B cell (primary cell): ENCODE data around the gene GPR158. TPM values are rescaled to one million over a fixed set of nuclear protein-coding genes. Genes with fewer than 3 reads are reported as not detected.

Experiments
- ATAC-seq: fragments of 200-7000 bp; cut with Tn5 transposase; one replicate; pipeline ENCODE4 v1.10.0; 2021; ENCODE audit warnings: low read depth, mild to moderate bottlenecking, moderate number of reproducible peaks, moderate library complexity
- CTCF ChIA-PET: fragments of 350-600 bp; sonication (Branson Sonifier 250); formaldehyde crosslinking; loops from one replicate; lab custom pipeline; 2021; ENCODE audit warnings: antibody characterized with exemption, inconsistent platforms; lab: Charles Lee
- POLR2A ChIA-PET: fragments of 350-600 bp; sonication (Branson Sonifier 250); formaldehyde crosslinking; loops from one replicate; lab custom pipeline; 2021; ENCODE audit warnings: antibody characterized with exemption; lab: Charles Lee
- DNase-seq: peaks from one replicate; pipeline ENCODE4 v3.0.0; 2013
- H2AFZ ChIP-seq: 2 replicates; pipeline ENCODE4 v1.6.1; 2012; ENCODE audit warnings: mild to moderate bottlenecking, low read depth, low read length; ENCODE audit not compliant: insufficient read depth, poor library complexity, severe bottlenecking
- H3K27ac ChIP-seq, 2 donors: 1 replicate in 1 of 2; 2 replicates in 1 of 2; pipeline ENCODE4 v1.5.1; 2012 to 2013; ENCODE audit warnings: low read length in 2 of 2, mild to moderate bottlenecking in 2 of 2, moderate library complexity in 1 of 2
- H3K27me3 ChIP-seq, 4 experiments: fragments of 200-600 bp in 1 of 4; sonication (generic) in 1 of 4; replicated peaks in 1 of 4; 1 replicate in 2 of 4; 2 replicates in 2 of 4; pipeline versions ENCODE4 v1.6.1 to v1.7.0; 2013 to 2016; ENCODE audit warnings: low read length in 3 of 4, mild to moderate bottlenecking in 2 of 4, mixed read lengths in 1 of 4, moderate library complexity in 1 of 4; ENCODE audit not compliant: insufficient read depth in 4 of 4, control insufficient read depth in 3 of 4; ENCODE audit errors: control extremely low read depth in 1 of 4
- H3K36me3 ChIP-seq, 2 experiments: replicated peaks in 1 of 2; 1 replicate in 1 of 2; 2 replicates in 1 of 2; pipeline versions ENCODE4 v1.6.1 to v1.7.1; 2013; ENCODE audit warnings: low read length in 1 of 2; ENCODE audit not compliant: insufficient read depth in 2 of 2, control insufficient read depth in 1 of 2; ENCODE audit errors: control extremely low read depth in 1 of 2, extremely low read depth in 1 of 2
- H3K4me1 ChIP-seq, 2 donors: fragments of 200-600 bp in 1 of 2; sonication (generic) in 1 of 2; 1 replicate in 1 of 2; 2 replicates in 1 of 2; pipeline versions ENCODE4 v1.5.1 to v1.6.1; 2013 to 2017; ENCODE audit warnings: low read length in 2 of 2; ENCODE audit not compliant: control insufficient read depth in 2 of 2, insufficient read depth in 2 of 2
- H3K4me2 ChIP-seq: replicated peaks from 2 replicates; pipeline ENCODE3; 2012; ENCODE audit warnings: mild to moderate bottlenecking, low read depth, low read length; ENCODE audit not compliant: poor library complexity, severe bottlenecking
- H3K4me3 ChIP-seq, 5 experiments: fragments of 200-600 bp in 1 of 5; sonication (generic) in 1 of 5; 1 replicate in 3 of 5; 2 replicates in 2 of 5; pipeline versions ENCODE4 v1.5.1 to v1.7.0; 2011 to 2016; ENCODE audit warnings: low read length in 4 of 5, mild to moderate bottlenecking in 4 of 5, low read depth in 2 of 5, control low read depth in 1 of 5, moderate library complexity in 1 of 5; ENCODE audit not compliant: insufficient read depth in 1 of 5; ENCODE audit errors: control extremely low read depth in 1 of 5, extremely low read depth in 1 of 5
- H3K79me2 ChIP-seq: fragments of 200-600 bp; sonication (generic); one replicate; pipeline ENCODE4 v1.6.0; 2016; ENCODE audit warnings: low read length; ENCODE audit not compliant: control insufficient read depth, insufficient read depth
- H3K9ac ChIP-seq: fragments of 200-600 bp; sonication (generic); 2 replicates; pipeline ENCODE4 v1.6.1; 2017; ENCODE audit warnings: mild to moderate bottlenecking, low read length, moderate library complexity
- H3K9me3 ChIP-seq, 3 donors: one replicate each; pipeline versions ENCODE4 v1.6.1 to v1.7.1; 2013; ENCODE audit warnings: low read length in 2 of 3; ENCODE audit not compliant: control insufficient read depth in 2 of 3, insufficient read depth in 1 of 3; ENCODE audit errors: control extremely low read depth in 1 of 3
- H4K20me1 ChIP-seq: 2 replicates; pipeline ENCODE4 v1.6.0; 2012; ENCODE audit warnings: mild to moderate bottlenecking, low read length; ENCODE audit not compliant: insufficient read depth, control insufficient read depth, poor library complexity, severe bottlenecking
- H3K27ac Mint-ChIP-seq: one replicate; pipeline ENCODE4 v1.8.0; 2021; ENCODE audit warnings: mixed read lengths
- H3K27me3 Mint-ChIP-seq: one replicate; pipeline ENCODE4 v1.8.0; 2021; ENCODE audit warnings: mixed read lengths
- H3K4me1 Mint-ChIP-seq: one replicate; pipeline ENCODE4 v1.8.0; 2021; ENCODE audit warnings: mixed read lengths
- H3K4me3 Mint-ChIP-seq: one replicate; pipeline ENCODE4 v1.8.0; 2021; ENCODE audit warnings: mixed read lengths
- H3K9me3 Mint-ChIP-seq: one replicate; pipeline ENCODE4 v1.8.0; 2022; ENCODE audit warnings: mixed read lengths; ENCODE audit not compliant: insufficient read depth
- EZH2 ChIP-seq: IDR thresholded peaks from 2 replicates; pipeline ENCODE4 v1.6.1; 2012; ENCODE audit warnings: borderline replicate concordance, low read depth, mild to moderate bottlenecking, moderate library complexity, low read length; ENCODE audit not compliant: insufficient read depth, poor library complexity, severe bottlenecking
- WGBS: methylation state at CpG from one replicate; pipeline ENCODE4 v1.1.5; 2013; ENCODE audit warnings: missing lambda C conversion rate; ENCODE audit not compliant: insufficient coverage; 5-methylcytosine and 5-hydroxymethylcytosine counted together
- intact Hi-C: fragments of 100-400 bp; cut with micrococcal nuclease; formaldehyde crosslinking; loops from one replicate; pipeline ENCODE4 v1.10.0; 2022
- polyA plus RNA-seq: library from polyadenylated mRNA; depleted of rRNA; stranded (reverse); fragments of >200 nt; gene quantifications from 2 replicates; pipeline ENCODE4 v1.2.3, GENCODE V29; 2012
- total RNA-seq, 2 donors: library from RNA; stranded (reverse); fragments of 120-200 nt in 1 of 2; gene quantifications; 1 replicate in 1 of 2; 2 replicates in 1 of 2; pipeline versions ENCODE4 v1.2.3 to v1.2.4, GENCODE V29; 2013 to 2022
- TF ChIP-seq, protein P1 (sequence below): fragments of 200-600 bp; IDR thresholded peaks from one replicate; pipeline ENCODE4 v1.8.0; 2022; ENCODE audit warnings: antibody characterized with exemption, mild to moderate bottlenecking

The GPR158 gene
- total and polyA plus RNA-seq, 2 donors (not counting 1 experiment from before 2014, with no cell fraction given): not detected

DNA sequence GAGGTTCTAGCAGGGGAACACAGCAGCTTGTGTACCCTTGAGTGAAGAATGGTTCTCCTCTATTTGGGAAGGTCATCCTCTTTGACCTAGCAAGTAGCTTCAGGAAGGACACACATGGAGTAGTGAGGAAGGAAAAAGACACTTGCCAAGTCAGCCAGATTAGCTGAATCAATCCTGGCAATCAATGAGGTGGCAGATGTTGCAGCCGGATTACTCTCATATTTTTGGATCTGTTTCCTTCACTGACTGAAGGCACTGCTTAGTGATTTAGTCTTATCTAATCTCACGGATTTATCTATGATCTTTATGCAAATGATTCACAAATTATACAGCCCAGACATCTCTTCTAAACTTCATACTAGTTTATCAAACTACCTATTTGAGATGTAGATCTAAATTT, 218.8 kb downstream of the GPR158 start:
- Histone ChIP-seq H3K4me1 (no peaks in the 10 kb centered on the region), H3K9ac (no peak overlapping the region), H3K4me3 (no peak overlapping the region), H3K79me2 (no peaks in the 10 kb centered on the region), H3K36me3 (no peaks in the 10 kb centered on the region), H3K4me2 (no peak overlapping the region), H4K20me1 (no peaks in the 10 kb centered on the region), H3K27ac (no peak overlapping the region), H2AFZ (no peak overlapping the region), H3K9me3 (peaks cover 0 to 20% (median 2%) of the 10 kb centered on the region in 3 donors), H3K27me3 (no peaks in the 10 kb centered on the region)
- ChIA-PET CTCF (no interaction called here), POLR2A (no interaction called here)
- no CpG with 5 or more reads among the region's 2 CpGs for WGBS
- DNase-seq (no peak), ATAC-seq (no peak)
- intact Hi-C loops: no loop called here
- no peak overlapping the region for H3K4me3 Mint-ChIP-seq
- H3K27ac Mint-ChIP-seq: no peak overlapping the region
- no peak for TF ChIP-seq EZH2
- TF ChIP-seq, protein P1, sequence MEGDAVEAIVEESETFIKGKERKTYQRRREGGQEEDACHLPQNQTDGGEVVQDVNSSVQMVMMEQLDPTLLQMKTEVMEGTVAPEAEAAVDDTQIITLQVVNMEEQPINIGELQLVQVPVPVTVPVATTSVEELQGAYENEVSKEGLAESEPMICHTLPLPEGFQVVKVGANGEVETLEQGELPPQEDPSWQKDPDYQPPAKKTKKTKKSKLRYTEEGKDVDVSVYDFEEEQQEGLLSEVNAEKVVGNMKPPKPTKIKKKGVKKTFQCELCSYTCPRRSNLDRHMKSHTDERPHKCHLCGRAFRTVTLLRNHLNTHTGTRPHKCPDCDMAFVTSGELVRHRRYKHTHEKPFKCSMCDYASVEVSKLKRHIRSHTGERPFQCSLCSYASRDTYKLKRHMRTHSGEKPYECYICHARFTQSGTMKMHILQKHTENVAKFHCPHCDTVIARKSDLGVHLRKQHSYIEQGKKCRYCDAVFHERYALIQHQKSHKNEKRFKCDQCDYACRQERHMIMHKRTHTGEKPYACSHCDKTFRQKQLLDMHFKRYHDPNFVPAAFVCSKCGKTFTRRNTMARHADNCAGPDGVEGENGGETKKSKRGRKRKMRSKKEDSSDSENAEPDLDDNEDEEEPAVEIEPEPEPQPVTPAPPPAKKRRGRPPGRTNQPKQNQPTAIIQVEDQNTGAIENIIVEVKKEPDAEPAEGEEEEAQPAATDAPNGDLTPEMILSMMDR: no peak
- H3K4me1 Mint-ChIP-seq: no peaks in the 10 kb centered on the region
- peaks cover 8% of the 10 kb centered on the region for H3K9me3 Mint-ChIP-seq
- H3K27me3 Mint-ChIP-seq: no peaks in the 10 kb centered on the region

DNA sequence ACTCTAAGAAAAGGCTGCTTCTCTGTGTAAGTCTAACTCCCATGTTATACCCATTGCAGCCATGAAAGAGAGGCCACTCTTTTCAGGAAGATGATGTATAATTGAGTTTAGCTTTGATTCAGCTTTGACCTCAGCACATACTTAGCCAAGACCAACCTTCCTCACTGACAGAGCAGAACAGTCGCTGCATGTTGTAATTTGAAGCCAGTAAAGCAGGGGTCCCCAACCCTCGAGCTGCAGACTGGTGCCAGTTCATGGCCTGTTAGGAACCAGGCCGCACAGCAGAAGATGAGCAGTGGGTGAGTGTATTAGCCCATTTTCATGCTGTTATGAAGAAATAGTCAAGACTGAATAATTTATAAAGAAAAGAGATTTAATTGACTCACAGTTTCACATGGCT, 223.9 kb downstream of the GPR158 start:
- no peak overlapping the region for H3K4me3 ChIP-seq
- Mint-ChIP-seq H3K27me3 (no peaks in the 10 kb centered on the region), H3K9me3 (no peaks in the 10 kb centered on the region), H3K27ac (no peak overlapping the region), H3K4me3 (no peak overlapping the region), H3K4me1 (no peaks in the 10 kb centered on the region)
- ChIA-PET POLR2A (no interaction called here), CTCF (no interaction called here)
- WGBS: 69% methylated on average over 3 of the region's 3 CpGs
- H3K36me3 ChIP-seq: no peaks in the 10 kb centered on the region
- H3K9me3 ChIP-seq: no peaks in the 10 kb centered on the region
- TF ChIP-seq, protein P1: no peak
- no peak for TF ChIP-seq EZH2
- intact Hi-C loops: no loop called here
- H2AFZ ChIP-seq: no peak overlapping the region
- H4K20me1 ChIP-seq: no peaks in the 10 kb centered on the region
- H3K27me3 ChIP-seq: no peaks in the 10 kb centered on the region
- H3K27ac ChIP-seq: no peak overlapping the region
- no peak for DNase-seq
- H3K9ac ChIP-seq: no peak overlapping the region
- ATAC-seq: no peak
- H3K4me1 ChIP-seq: no peaks in the 10 kb centered on the region
- no peak overlapping the region for H3K4me2 ChIP-seq
- no peaks in the 10 kb centered on the region for H3K79me2 ChIP-seq
